ENCODE results near the gene NFE2L2.

DNA sequence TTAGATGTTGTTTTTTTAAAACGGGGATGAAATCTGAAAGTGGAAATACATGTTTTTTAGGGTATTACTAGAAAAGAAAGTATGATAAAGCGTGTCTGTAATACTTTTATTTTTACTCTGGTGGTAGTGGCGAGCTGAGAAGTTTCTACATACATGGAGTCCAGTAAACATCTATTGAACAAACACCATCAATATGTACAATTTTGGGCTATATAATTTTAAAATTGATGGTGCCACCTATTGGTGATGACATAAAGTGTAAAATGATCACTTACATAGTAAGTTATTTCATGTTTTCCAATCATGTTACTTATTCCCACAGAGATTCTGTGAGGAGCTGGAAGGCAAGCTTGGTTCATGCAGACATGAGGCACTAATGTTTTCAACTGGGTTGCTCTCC lies 31.5 kb upstream of the NFE2L2 start:
- TF ChIP-seq, protein P1, sequence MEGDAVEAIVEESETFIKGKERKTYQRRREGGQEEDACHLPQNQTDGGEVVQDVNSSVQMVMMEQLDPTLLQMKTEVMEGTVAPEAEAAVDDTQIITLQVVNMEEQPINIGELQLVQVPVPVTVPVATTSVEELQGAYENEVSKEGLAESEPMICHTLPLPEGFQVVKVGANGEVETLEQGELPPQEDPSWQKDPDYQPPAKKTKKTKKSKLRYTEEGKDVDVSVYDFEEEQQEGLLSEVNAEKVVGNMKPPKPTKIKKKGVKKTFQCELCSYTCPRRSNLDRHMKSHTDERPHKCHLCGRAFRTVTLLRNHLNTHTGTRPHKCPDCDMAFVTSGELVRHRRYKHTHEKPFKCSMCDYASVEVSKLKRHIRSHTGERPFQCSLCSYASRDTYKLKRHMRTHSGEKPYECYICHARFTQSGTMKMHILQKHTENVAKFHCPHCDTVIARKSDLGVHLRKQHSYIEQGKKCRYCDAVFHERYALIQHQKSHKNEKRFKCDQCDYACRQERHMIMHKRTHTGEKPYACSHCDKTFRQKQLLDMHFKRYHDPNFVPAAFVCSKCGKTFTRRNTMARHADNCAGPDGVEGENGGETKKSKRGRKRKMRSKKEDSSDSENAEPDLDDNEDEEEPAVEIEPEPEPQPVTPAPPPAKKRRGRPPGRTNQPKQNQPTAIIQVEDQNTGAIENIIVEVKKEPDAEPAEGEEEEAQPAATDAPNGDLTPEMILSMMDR (IDR thresholded peaks at IDR 0.05): peak in 3 of 4 experiments; percentile 37 to 56 (median 39)
- TF ChIP-seq POLR2A (IDR thresholded peaks at IDR 0.05): no peak
